ENCODE results near the gene CAB39L. TPM values are rescaled to one million over a fixed set of nuclear protein-coding genes. Genes with fewer than 3 reads are reported as not detected.

The CAB39L gene
- polyA plus RNA-seq, 2 of the 4 experiments (the other 2 are of a cell fraction), result 2.3 to 5.2 TPM

DNA sequence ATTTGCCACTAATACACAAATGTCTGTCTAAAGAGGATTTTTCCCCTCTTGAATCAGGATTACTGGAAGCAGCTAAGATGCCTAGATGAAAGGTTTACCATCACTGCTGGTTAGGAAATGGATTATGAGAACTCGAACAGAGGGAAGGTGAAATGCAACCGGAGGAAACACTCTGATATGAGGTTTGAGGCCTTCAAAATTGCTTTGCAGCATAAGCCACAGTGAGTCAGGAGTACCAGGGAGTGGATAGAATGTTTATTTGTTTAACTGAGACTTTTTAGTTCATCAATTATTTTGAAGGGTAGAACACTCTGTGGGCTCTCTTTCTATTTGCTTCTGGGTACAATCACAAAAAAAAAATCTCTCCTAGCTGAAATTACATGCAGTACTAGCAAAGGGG is 178.0 kb downstream of the CAB39L start:
- no peaks in the 10 kb centered on the region for H3K4me1 ChIP-seq
- ATAC-seq (no peak), DNase-seq (ENCODE audit: low read depth in 1 of 2, low spot score in 1 of 2) (no peak), FAIRE-seq (no peak)
- H3K27ac ChIP-seq, result no peak overlapping the region
- ChIA-PET POLR2A (no interaction called here), CTCF (interaction anchor here (1.3 kb wide), 1 partner anchor 15 kb away, joined by 5 read pairs; no protein-coding TSS in a partner anchor)
- 91% methylated on average over 2 of the region's 2 CpGs for WGBS (ENCODE audit: missing lambda C conversion rate)
- no peaks in the 10 kb centered on the region for H3K9me3 ChIP-seq
- no peak for TF ChIP-seq MYC (IDR thresholded peaks at IDR 0.05; ENCODE audit: borderline replicate concordance, low read length)
- TF ChIP-seq, protein P1, sequence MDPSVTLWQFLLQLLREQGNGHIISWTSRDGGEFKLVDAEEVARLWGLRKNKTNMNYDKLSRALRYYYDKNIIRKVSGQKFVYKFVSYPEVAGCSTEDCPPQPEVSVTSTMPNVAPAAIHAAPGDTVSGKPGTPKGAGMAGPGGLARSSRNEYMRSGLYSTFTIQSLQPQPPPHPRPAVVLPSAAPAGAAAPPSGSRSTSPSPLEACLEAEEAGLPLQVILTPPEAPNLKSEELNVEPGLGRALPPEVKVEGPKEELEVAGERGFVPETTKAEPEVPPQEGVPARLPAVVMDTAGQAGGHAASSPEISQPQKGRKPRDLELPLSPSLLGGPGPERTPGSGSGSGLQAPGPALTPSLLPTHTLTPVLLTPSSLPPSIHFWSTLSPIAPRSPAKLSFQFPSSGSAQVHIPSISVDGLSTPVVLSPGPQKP (IDR thresholded peaks at IDR 0.05; ENCODE audit: low read depth, low read length), result no peak
- no peak overlapping the region for H3K4me3 ChIP-seq
- no peak overlapping the region for H3K4me2 ChIP-seq

DNA sequence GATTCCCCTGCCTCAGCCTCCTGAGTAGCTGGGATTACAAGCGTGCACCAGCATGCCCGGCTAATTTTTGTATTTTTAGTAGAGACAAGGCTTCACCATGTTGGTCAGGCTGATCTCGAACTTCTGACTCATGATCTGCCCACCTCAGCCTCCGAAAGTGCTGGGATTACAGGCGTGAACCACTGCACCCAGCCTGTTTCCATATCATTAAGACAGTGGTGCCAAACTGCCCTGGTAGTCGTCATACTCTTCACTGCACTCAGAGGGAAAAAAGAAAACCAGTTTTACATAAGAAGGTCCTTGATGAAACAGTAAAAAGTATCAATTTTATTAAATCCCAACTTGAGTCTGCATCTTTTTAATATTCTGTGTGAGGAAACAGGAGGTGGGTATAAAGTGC is 181.2 kb downstream of the CAB39L start:
- POLR2A ChIA-PET, result no interaction called here

DNA sequence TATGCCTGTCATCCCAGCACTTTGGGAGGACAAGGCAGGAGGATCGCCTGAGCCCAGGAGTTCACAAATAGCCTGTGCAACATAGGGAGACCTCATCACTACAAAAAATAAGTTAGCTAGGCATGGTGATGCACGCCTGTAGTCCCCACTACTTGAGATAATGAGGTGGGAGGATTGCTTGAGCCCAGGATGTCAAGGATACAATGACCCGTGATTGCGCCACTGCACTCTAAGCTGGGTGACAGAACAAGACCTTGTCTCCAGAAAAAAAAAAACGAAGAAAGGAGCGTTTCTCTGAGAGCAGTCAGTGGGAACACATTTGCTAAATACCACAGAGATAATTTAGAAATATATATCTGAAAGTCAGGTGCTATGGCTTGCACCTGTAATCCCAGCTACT is 184.3 kb downstream of the CAB39L start:
- WGBS (ENCODE audit: missing lambda C conversion rate), result 93% methylated on average over 6 of the region's 6 CpGs

More for the DNA sequence above, 181.2 kb downstream of the CAB39L start:
- ATAC-seq, result no peak
- FAIRE-seq, result no peak
- Histone ChIP-seq H3K4me1 (no peaks in the 10 kb centered on the region), H3K4me2 (no peak overlapping the region), H3K27ac (no peak overlapping the region), H3K9me3 (no peaks in the 10 kb centered on the region), H3K4me3 (no peak overlapping the region)
- 83% methylated on average over 6 of the region's 6 CpGs for WGBS (ENCODE audit: missing lambda C conversion rate)
- no peak for TF ChIP-seq POLR2AphosphoS2 (conservative IDR thresholded peaks at IDR 0.05; ENCODE audit: low read length)
- TF ChIP-seq, protein P2, sequence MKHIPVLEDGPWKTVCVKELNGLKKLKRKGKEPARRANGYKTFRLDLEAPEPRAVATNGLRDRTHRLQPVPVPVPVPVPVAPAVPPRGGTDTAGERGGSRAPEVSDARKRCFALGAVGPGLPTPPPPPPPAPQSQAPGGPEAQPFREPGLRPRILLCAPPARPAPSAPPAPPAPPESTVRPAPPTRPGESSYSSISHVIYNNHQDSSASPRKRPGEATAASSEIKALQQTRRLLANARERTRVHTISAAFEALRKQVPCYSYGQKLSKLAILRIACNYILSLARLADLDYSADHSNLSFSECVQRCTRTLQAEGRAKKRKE (CRISPR knock-in tag; IDR thresholded peaks at IDR 0.05; ENCODE audit: low read depth), result no peak
- no peak for TF ChIP-seq FOSB (CRISPR knock-in tag; IDR thresholded peaks at IDR 0.05)
- TF ChIP-seq NPAS2 (CRISPR knock-in tag; IDR thresholded peaks at IDR 0.05; ENCODE audit: borderline replicate concordance), result no peak
- no peak for TF ChIP-seq EHF (CRISPR knock-in tag; IDR thresholded peaks at IDR 0.05)
- no peak for TF ChIP-seq NFE2L2 (conservative IDR thresholded peaks at IDR 0.05; ENCODE audit: low read length)
- TF ChIP-seq HOXB13 (CRISPR knock-in tag; IDR thresholded peaks at IDR 0.05; ENCODE audit: low read depth), result no peak
- TF ChIP-seq, protein P3, sequence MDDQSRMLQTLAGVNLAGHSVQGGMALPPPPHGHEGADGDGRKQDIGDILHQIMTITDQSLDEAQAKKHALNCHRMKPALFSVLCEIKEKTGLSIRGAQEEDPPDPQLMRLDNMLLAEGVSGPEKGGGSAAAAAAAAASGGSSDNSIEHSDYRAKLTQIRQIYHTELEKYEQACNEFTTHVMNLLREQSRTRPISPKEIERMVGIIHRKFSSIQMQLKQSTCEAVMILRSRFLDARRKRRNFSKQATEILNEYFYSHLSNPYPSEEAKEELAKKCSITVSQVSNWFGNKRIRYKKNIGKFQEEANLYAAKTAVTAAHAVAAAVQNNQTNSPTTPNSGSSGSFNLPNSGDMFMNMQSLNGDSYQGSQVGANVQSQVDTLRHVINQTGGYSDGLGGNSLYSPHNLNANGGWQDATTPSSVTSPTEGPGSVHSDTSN (IDR thresholded peaks at IDR 0.05), result no peak
- TF ChIP-seq BHLHE40 (IDR thresholded peaks at IDR 0.05; ENCODE audit: low read depth, low read length), result no peak
- TF ChIP-seq, protein P4, sequence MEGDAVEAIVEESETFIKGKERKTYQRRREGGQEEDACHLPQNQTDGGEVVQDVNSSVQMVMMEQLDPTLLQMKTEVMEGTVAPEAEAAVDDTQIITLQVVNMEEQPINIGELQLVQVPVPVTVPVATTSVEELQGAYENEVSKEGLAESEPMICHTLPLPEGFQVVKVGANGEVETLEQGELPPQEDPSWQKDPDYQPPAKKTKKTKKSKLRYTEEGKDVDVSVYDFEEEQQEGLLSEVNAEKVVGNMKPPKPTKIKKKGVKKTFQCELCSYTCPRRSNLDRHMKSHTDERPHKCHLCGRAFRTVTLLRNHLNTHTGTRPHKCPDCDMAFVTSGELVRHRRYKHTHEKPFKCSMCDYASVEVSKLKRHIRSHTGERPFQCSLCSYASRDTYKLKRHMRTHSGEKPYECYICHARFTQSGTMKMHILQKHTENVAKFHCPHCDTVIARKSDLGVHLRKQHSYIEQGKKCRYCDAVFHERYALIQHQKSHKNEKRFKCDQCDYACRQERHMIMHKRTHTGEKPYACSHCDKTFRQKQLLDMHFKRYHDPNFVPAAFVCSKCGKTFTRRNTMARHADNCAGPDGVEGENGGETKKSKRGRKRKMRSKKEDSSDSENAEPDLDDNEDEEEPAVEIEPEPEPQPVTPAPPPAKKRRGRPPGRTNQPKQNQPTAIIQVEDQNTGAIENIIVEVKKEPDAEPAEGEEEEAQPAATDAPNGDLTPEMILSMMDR (IDR thresholded peaks at IDR 0.05), result no peak
- no peak for DNase-seq (ENCODE audit: low read depth in 1 of 2, low spot score in 1 of 2)
- CTCF ChIA-PET, result no interaction called here

More for the DNA sequence above, 184.3 kb downstream of the CAB39L start:
- Histone ChIP-seq H3K27ac (no peak overlapping the region), H3K4me1 (no peaks in the 10 kb centered on the region), H3K4me3 (no peak overlapping the region), H3K9me3 (no peaks in the 10 kb centered on the region), H3K4me2 (no peak overlapping the region)
- POLR2A ChIA-PET, result no interaction called here
- FAIRE-seq, result no peak
- no peak for TF ChIP-seq POLR2AphosphoS2 (conservative IDR thresholded peaks at IDR 0.05; ENCODE audit: low read length)
- no peak for TF ChIP-seq RFX5 (IDR thresholded peaks at IDR 0.05)
- no peak for TF ChIP-seq CHD2 (IDR thresholded peaks at IDR 0.05; ENCODE audit: low read length, partially characterized antibody)
- no peak for TF ChIP-seq ZC3H11A (IDR thresholded peaks at IDR 0.05)
- TF ChIP-seq, protein P1 (IDR thresholded peaks at IDR 0.05; ENCODE audit: low read depth, low read length), result no peak
- TF ChIP-seq, protein P2 (CRISPR knock-in tag; IDR thresholded peaks at IDR 0.05; ENCODE audit: low read depth), result no peak
- no peak for TF ChIP-seq NFE2L2 (conservative IDR thresholded peaks at IDR 0.05; ENCODE audit: low read length)
- no peak for TF ChIP-seq NR3C1 (IDR thresholded peaks at IDR 0.05)
- TF ChIP-seq PHF8 (IDR thresholded peaks at IDR 0.05; ENCODE audit: borderline replicate concordance, low read depth), result no peak
- TF ChIP-seq HOXA7 (CRISPR knock-in tag; IDR thresholded peaks at IDR 0.05), result no peak
- TF ChIP-seq BHLHE40 (IDR thresholded peaks at IDR 0.05; ENCODE audit: low read depth, low read length), result no peak
- no peak for TF ChIP-seq FOSL2 (IDR thresholded peaks at IDR 0.05)
- no peak for TF ChIP-seq FOSL2 (CRISPR knock-in tag; IDR thresholded peaks at IDR 0.05)
- no peak for DNase-seq (ENCODE audit: low read depth in 1 of 2, low spot score in 1 of 2)
- CTCF ChIA-PET, result no interaction called here
- no peak for ATAC-seq
